ENCODE measurements around the gene SLC25A34. TPM values are rescaled to one million over a fixed set of nuclear protein-coding genes. Genes with fewer than 3 reads are reported as not detected.

SLC25A34 gene
- total and polyA plus RNA-seq, 2 of the 13 experiments (the other 11 are each of a cell fraction or from before 2014, with no cell fraction given), result 0.13 to 0.18 TPM

DNA sequence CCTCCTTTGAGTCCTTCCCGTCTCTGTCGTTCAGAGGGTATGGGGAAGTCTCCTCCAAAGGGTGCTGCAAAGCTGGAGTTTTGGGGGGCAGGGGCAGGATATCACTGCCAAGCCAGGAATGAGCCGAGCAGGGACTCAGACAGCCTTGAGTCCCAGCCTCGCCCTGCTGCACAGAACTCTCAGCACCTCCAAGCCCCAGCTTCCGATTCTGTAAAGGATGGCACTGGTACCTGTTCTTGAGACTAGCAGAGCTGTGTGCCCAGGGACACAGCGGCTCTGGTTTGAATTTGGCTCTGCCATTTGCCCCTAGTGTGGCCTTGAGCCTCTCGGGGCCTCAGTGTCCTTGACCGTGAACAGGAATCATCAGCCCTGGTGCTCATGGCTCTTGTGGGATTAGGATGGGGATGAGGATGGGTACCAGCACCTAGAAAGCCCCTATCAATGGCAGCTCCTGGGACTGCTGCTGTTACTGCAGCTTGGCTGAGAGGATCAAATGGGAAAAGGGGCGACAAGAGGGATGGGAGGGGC is 21.0 kb downstream of the SLC25A34 start (continued):
- TF ChIP-seq, protein P1, sequence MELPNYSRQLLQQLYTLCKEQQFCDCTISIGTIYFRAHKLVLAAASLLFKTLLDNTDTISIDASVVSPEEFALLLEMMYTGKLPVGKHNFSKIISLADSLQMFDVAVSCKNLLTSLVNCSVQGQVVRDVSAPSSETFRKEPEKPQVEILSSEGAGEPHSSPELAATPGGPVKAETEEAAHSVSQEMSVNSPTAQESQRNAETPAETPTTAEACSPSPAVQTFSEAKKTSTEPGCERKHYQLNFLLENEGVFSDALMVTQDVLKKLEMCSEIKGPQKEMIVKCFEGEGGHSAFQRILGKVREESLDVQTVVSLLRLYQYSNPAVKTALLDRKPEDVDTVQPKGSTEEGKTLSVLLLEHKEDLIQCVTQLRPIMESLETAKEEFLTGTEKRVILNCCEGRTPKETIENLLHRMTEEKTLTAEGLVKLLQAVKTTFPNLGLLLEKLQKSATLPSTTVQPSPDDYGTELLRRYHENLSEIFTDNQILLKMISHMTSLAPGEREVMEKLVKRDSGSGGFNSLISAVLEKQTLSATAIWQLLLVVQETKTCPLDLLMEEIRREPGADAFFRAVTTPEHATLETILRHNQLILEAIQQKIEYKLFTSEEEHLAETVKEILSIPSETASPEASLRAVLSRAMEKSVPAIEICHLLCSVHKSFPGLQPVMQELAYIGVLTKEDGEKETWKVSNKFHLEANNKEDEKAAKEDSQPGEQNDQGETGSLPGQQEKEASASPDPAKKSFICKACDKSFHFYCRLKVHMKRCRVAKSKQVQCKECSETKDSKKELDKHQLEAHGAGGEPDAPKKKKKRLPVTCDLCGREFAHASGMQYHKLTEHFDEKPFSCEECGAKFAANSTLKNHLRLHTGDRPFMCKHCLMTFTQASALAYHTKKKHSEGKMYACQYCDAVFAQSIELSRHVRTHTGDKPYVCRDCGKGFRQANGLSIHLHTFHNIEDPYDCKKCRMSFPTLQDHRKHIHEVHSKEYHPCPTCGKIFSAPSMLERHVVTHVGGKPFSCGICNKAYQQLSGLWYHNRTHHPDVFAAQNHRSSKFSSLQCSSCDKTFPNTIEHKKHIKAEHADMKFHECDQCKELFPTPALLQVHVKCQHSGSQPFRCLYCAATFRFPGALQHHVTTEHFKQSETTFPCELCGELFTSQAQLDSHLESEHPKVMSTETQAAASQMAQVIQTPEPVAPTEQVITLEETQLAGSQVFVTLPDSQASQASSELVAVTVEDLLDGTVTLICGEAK (IDR thresholded peaks at IDR 0.05), result no peak
- TF ChIP-seq, protein P1 (CRISPR knock-in tag; IDR thresholded peaks at IDR 0.05), result no peak
- TF ChIP-seq KAT2B (IDR thresholded peaks at IDR 0.05; ENCODE audit: borderline replicate concordance, low read depth, low read length) (no peak), PITX1 (CRISPR knock-in tag; IDR thresholded peaks at IDR 0.05) (peak; percentile 44; the same call in 1 of the 2 replicates)
- TF ChIP-seq, protein P2, sequence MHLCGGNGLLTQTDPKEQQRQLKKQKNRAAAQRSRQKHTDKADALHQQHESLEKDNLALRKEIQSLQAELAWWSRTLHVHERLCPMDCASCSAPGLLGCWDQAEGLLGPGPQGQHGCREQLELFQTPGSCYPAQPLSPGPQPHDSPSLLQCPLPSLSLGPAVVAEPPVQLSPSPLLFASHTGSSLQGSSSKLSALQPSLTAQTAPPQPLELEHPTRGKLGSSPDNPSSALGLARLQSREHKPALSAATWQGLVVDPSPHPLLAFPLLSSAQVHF (CRISPR knock-in tag; IDR thresholded peaks at IDR 0.05), result no peak
